ENCODE measurements around the gene TMEM178A.
A peak's percentile ranks its signal among the peaks of the same experiment; 100 is the strongest.
"Not testable (repeated sequence)": the region's sequence is repeated elsewhere in the genome, so short reads cannot be mapped to it uniquely, and the experiment has no call there.

TMEM178A gene

GRCh38 chr2:39718483-39718882 is 52.8 kb downstream of the TMEM178A start:
- DNase-seq = no peak

DNA sequence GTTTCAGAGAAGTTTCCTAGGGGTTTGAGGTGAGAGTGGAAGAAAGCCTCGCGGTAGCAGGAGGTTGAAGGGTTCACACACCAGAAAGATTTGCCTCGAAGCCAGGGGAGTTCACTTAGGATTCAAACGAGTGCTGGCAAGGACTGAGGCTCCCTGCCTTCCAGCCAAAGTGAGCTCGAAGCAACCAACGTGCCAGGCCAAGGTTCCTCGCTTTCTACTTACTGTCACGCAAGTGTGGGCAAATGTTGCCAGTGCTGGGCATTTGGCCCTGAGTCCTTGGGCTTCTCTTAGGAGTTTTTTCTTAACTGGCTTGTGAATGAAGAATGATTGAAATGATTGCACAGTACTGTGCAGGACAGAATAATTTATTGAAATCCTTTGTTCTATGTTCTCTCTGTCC is 53.6 kb downstream of the TMEM178A start:
- DNase-seq = no peak

DNA sequence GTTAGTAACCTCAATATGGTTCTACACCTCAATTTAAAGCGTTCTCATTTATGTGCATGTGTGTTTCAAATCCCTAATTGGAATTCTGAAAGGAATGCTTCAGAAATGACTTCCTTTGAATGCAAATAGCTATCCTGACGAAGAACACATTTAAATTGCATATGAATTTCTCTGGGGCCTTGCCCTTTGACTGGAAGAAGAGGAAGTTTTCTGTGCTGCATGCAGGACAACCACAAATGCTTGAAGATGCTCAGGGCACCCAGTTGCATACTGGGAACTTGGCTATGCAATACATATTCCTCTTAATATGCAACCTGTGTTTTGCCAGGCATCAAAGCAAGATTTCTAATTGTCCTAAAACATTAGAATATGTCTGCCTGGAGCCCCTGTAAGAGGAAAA is 55.3 kb downstream of the TMEM178A start:
- DNase-seq = no peak

- DNase-seq = no peak
Measured at GRCh38 chr2:39723497-39723896, 57.8 kb downstream of the TMEM178A start.

DNA sequence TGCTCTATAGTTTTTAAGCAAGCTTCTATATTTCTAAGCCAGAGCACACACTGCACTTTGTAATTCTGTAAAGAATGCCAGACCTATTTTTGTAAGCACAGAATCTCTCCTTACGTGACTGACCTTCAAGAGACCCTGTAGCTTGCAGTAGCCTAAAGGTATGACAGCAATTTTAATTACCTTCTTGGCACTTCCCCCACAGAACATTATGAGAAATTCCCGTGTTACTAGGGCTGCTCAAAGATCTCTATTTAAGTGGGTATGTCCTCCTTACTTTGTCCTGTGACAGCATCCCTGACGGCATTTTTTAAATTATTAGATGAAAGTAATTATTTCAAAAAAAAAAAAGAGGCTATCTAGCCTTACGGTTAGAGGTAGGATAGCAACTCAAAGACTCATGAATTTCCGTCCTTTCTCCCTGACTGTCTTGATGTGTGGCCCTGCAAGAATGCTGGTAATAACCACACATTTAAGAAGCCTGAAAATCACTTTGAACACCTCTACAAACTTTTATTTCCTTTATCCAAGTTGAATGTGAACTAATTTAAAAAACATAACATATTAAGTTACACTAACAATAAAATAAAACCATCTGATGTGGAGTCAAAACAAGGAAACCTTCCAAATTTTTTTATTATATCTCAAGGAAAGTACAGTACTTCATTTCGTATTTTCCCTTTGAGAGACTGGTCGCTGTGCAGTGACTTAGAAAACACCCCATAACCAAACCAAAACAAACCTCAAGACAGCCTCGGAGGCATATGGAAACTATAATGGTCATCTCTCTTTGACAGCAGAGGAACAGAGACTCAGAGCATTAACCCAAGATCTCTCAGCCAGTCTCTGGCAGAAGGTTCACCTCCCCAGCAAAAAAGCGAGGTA is 58.5 kb downstream of the TMEM178A start:
- no peak for DNase-seq

DNA sequence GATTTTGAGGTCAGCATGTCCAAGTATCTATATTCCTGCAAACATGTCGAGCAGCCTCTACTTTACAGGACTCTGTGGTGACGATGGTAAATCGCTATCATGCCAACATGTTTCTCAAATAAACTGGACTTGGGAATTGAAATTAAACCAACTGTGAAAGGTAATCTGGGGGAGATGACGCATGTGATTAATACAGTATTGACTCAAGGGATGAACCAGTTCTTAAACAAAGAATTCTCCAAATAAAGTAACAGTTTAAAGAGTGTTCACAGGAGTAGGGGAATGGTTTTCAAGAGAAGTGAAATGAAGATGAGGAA is 59.1 kb downstream of the TMEM178A start:
- no peak for DNase-seq

DNA sequence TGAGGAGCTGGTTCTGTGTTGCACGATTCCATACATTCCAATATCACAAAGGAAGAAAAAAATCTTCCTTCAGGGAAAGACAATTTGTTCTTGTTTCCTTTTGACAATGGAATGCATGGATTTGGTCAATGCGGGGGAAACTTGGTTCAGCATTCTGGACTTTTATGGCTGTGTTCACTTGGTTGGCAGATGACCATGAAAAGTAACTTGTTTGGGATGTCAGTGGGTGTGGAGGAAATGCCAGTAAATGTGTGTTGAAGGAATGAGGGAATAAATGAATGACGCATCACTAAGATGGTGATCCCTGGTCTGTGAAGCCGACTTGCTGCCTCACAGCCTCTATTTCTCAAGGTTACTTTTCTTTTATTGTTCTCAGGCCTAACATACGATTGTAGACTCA is 59.7 kb downstream of the TMEM178A start:
- no peak for DNase-seq

- not testable (repeated sequence) for DNase-seq
Measured at GRCh38 chr2:39728085-39728484, 62.4 kb downstream of the TMEM178A start.

GRCh38 chr2:39728941-39729351 is 63.2 kb downstream of the TMEM178A start:
- DNase-seq = peak; percentile 31 to 46

- DNase-seq = no peak
Measured at GRCh38 chr2:39730276-39730675, 64.6 kb downstream of the TMEM178A start.

- no peak for DNase-seq
Measured at GRCh38 chr2:39730685-39731302, 65.1 kb downstream of the TMEM178A start.

GRCh38 chr2:39731546-39731945 is 65.8 kb downstream of the TMEM178A start:
- DNase-seq = no peak

DNA sequence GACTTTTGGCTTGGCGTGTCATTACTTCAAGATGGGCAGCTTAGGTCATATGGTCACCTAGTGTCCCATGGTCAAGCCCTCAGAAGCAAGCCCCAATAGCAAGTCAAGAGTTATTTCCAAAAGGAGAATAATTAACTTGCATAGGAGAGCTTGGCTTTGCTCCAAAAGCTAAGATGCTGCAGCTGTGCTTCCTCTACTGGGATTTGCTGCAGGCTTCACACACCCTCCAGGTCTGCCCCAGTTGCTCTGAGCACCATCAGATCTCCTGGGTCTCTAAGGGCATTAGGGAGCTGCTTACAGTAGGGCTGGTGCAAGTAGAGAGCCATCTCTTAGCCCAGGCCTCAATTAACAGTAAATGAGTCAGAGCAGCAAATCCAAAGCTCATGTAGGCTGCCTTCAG is 66.8 kb downstream of the TMEM178A start:
- no peak for DNase-seq

GRCh38 chr2:39733070-39733674 is 67.5 kb downstream of the TMEM178A start:
- no peak for DNase-seq

- DNase-seq = no peak
Measured at GRCh38 chr2:39734445-39734844, 68.7 kb downstream of the TMEM178A start.

DNA sequence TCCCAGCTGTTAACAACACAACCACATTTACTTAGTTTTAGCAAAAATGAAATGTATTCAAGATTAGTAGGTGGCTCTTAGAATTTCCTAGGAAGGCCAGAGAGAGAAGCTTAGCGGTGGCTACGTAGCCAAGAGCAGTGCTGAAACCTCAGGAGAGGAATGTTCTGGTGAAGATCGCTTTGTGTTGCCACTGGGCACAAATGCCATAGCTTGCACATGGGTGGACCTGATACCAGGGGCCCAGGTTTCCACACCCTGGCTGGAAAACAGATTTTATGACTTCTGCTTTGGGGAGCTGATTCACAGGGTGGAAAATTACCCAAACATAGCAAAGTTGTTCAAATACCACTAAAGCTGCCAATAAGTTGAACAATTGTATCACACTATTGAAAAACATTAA is 69.9 kb downstream of the TMEM178A start:
- no peak for DNase-seq

- no peak for DNase-seq
Measured at GRCh38 chr2:39736640-39737039, 70.9 kb downstream of the TMEM178A start.

DNA sequence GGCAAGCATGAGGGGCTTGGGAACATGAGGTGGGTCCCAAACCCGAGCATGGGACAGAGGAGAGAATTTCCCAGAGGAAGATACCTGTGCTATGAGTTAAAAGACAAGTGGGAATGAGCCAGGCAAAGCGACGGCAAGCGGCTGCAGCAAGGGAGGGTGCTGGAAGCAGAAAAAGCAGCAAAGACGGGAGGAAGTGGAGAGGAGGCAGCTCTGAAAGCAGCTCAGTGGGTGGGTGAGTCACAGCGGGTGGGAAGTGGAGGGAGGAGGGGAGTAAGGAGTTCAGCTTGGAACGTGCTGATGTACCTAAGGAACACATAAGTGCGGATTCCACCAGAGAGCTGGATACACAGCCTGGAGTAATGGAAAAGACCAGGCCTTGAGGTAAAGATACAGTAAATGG is 71.9 kb downstream of the TMEM178A start:
- no peak for DNase-seq

DNA sequence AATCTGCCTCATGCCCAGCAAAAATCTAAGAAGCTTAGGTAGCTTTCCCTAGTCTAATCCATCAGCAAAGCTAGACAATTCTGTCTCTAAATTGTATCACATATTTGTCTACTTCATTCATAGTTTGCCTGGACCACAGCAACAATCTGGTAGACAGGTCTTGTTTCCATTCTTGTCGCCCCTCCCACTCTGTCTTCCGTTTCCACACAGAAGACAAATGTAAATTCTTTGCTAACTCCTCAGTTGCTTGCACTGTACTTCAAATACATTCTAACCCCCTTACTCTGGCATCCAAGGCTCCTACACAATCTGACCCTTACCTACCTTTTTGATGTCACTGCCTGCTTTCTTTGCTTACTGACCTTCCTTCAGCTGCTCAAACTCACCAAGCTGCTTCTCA is 73.2 kb downstream of the TMEM178A start:
- DNase-seq = no peak

DNA sequence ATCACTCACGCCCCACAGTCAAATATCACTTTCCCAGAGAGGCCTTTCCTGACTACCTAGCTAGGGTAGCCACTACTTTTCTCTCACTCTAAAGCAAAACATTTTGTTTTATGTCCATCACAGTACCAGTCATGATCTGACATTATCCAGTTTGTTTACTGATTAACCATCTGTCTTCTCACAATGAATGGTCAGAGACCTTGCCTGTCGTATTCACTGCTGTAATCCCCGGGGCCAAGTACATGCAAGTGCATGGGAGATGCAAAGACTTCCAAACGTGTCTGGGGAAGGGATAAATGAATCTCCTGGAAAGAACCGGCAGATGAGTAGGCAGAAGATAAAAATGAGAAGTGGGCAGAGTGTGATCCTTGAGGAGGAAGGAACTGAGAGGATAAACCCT is 73.7 kb downstream of the TMEM178A start:
- DNase-seq = no peak

GRCh38 chr2:39741871-39742270 is 76.2 kb downstream of the TMEM178A start:
- no peak for DNase-seq

- DNase-seq = no peak
Measured at GRCh38 chr2:39743269-39743776, 77.6 kb downstream of the TMEM178A start.

- no peak for DNase-seq
Measured at GRCh38 chr2:39755466-39755865, 89.7 kb downstream of the TMEM178A start.

GRCh38 chr2:39757156-39757555 is 91.4 kb downstream of the TMEM178A start:
- DNase-seq = no peak

Data from activated T-cell treated with anti-CD3 and anti-CD28 coated beads, Interleukin-2, amount 50 U/mL, for 48 hours (primary cell).